ENCODE measurements around the gene GPD1L. TPM values are rescaled to one million over a fixed set of nuclear protein-coding genes. Genes with fewer than 3 reads are reported as not detected.

GPD1L gene
- total and polyA plus RNA-seq, 2 of the 4 experiments (the other 2 are of a cell fraction), result 3.9 to 7.9 TPM

DNA sequence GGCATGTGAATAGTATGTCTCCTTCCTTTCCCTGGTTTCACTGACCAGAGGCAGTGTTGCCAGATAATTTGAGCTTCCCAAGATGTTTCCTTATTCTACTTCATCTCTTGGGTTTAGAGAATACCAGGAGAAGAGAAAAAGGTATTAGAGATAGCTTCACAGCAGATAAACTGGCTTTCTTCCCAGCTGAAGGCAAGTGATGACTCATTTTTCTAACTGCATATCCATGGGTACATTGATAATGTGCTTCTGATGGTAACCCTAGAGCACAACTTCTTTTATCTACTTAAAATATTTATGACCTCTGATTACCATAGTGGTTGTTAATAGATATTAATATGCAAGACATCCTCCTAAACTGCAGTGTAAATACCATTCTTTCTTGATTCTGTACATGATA is 97.4 kb downstream of the GPD1L start:
- no peak overlapping the region for H3K27ac ChIP-seq (ENCODE audit: insufficient read depth, low read length)
- H2BK5ac ChIP-seq (ENCODE audit: low read depth, low read length, poor library complexity, severe bottlenecking), result no peak overlapping the region
- DNase-seq (peak; percentile 37), ATAC-seq (ENCODE audit: low read depth) (no peak)
- H3K4me2 ChIP-seq (ENCODE audit: low read depth, low read length), result no peak overlapping the region
- ChIA-PET POLR2A (ENCODE audit: unreplicated experiment) (no interaction called here), CTCF (no interaction called here)
- no peak overlapping the region for H2AK5ac ChIP-seq (ENCODE audit: low read depth, low read length)
- H3K4me1 ChIP-seq (ENCODE audit: control insufficient read depth, insufficient read depth, low read length), result no peaks in the 10 kb centered on the region
- no peak overlapping the region for H3K4me3 ChIP-seq (ENCODE audit: insufficient read depth, low read depth, low read length)
- no peaks in the 10 kb centered on the region for H3K9me3 ChIP-seq (ENCODE audit: control insufficient read depth, insufficient read depth, low read length)
- intact Hi-C loops (cut with micrococcal nuclease) (no loop called here), dilution Hi-C loops (cut with HindIII; ENCODE audit: low sequenced_read_pairs, unreplicated experiment) (no loop called here), in situ Hi-C loops (cut with MboI; ENCODE audit: low sequenced_read_pairs) (no loop called here)
- H3K18ac ChIP-seq (ENCODE audit: low read depth, low read length), result no peak overlapping the region
- no peaks in the 10 kb centered on the region for H3K36me3 ChIP-seq (ENCODE audit: control insufficient read depth, insufficient read depth, low read length)
- no peaks in the 10 kb centered on the region for H4K20me1 ChIP-seq (ENCODE audit: insufficient read depth, low read length)
- H2AFZ ChIP-seq (replicated peaks; ENCODE audit: low read length, poor library complexity), result no peak overlapping the region
- BruUV-seq (replicated peaks), result no TSS peak
- no peaks in the 10 kb centered on the region; the same call in 1 of the 2 replicates for H3K27me3 ChIP-seq (ENCODE audit: control insufficient read depth, insufficient read depth, low read length)
- H4K5ac ChIP-seq (ENCODE audit: low read depth, low read length), result no peak overlapping the region
- H3K9me1 ChIP-seq (ENCODE audit: insufficient read depth, low read length), result no peaks in the 10 kb centered on the region
- no peak overlapping the region for H3K4ac ChIP-seq (ENCODE audit: low read depth, low read length)
- no peak overlapping the region for H4K8ac ChIP-seq (ENCODE audit: low read depth in 2 of 2, low read length in 2 of 2)
- H3K56ac ChIP-seq (ENCODE audit: extremely low read depth, insufficient read depth, low read length), result no peak overlapping the region
- no peak overlapping the region for H3K23ac ChIP-seq (ENCODE audit: low read depth, low read length)
- H2BK120ac ChIP-seq (ENCODE audit: low read depth, low read length), result no peak overlapping the region
- H2BK20ac ChIP-seq (ENCODE audit: low read depth, low read length), result no peak overlapping the region
- no peak overlapping the region for H3K14ac ChIP-seq (replicated peaks; ENCODE audit: low read depth, low read length)
- H3K79me1 ChIP-seq (ENCODE audit: low read depth in 1 of 2, low read length in 2 of 2), result no peaks in the 10 kb centered on the region
- no peak overlapping the region for H2AK9ac ChIP-seq (replicated peaks; ENCODE audit: low read depth, low read length, poor library complexity)
- no peak overlapping the region for H3K9ac ChIP-seq (ENCODE audit: low read depth, low read length)
- no peak overlapping the region for H2BK15ac ChIP-seq (ENCODE audit: low read depth, low read length)
- no peak overlapping the region for H4K91ac ChIP-seq (ENCODE audit: insufficient read depth, low read depth, low read length)
- TF ChIP-seq MAZ (IDR thresholded peaks at IDR 0.05; ENCODE audit: borderline replicate concordance, low read depth, low read length) (no peak), RAD21 (IDR thresholded peaks at IDR 0.05; ENCODE audit: low read length) (no peak), CEBPB (IDR thresholded peaks at IDR 0.05; ENCODE audit: low read depth, low read length) (no peak), RCOR1 (IDR thresholded peaks at IDR 0.05; ENCODE audit: insufficient replicate concordance, low read length) (no peak), MXI1 (IDR thresholded peaks at IDR 0.05; ENCODE audit: borderline replicate concordance, low read depth, low read length) (no peak)
